ENCODE results near the gene ME3.

ME3 gene

DNA sequence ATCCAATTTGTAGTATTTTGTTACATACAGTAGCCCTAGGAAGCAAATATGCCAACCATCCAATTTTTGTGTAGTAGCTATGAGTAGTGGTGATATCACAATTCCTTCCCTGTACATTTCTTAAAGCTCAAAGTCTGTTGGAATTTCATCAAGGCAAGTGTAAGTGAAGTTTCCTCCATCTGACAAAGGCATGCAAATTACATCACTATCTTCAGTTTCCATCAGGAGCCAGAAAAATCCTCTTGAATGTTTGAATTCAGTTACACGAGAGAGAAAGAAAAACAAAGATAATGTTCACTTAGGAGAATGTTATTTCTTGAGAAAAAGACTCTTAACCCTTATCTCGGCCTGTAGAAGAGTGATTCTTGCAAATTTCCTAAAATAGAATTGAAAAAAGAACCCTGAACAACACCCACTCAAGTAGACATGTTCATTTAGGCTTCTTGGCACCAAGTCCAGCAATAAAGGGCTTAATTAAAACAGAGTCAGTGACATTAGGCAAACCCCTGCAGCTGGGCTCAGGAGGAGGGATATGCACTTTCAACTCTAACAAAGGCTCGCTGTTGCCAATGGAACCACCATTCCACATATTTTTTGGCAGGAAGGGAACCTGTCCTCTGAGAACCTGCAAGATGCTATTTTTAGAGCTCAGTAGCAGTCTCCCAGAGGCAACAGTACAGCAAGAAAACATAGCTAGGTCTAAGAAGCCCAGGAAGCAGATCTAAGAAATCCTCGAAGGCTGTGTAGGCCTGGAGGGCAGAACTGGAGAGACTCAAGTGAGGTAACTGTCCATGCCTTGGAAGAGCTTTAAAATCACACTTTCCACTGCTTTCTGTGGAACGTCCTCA lies 153.1 kb downstream of the ME3 start:
- TF ChIP-seq, protein P1, sequence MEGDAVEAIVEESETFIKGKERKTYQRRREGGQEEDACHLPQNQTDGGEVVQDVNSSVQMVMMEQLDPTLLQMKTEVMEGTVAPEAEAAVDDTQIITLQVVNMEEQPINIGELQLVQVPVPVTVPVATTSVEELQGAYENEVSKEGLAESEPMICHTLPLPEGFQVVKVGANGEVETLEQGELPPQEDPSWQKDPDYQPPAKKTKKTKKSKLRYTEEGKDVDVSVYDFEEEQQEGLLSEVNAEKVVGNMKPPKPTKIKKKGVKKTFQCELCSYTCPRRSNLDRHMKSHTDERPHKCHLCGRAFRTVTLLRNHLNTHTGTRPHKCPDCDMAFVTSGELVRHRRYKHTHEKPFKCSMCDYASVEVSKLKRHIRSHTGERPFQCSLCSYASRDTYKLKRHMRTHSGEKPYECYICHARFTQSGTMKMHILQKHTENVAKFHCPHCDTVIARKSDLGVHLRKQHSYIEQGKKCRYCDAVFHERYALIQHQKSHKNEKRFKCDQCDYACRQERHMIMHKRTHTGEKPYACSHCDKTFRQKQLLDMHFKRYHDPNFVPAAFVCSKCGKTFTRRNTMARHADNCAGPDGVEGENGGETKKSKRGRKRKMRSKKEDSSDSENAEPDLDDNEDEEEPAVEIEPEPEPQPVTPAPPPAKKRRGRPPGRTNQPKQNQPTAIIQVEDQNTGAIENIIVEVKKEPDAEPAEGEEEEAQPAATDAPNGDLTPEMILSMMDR (IDR thresholded peaks at IDR 0.05; ENCODE audit: insufficient read depth, low read length, poor library complexity, severe bottlenecking) = no peak
- no peak for DNase-seq (ENCODE audit: extremely low read depth, insufficient read length)
- no peaks in the 10 kb centered on the region for H3K36me3 ChIP-seq (ENCODE audit: control insufficient read depth, insufficient read depth, low read length)
- no peak overlapping the region for H3K4me3 ChIP-seq (replicated peaks; ENCODE audit: low read depth, low read length)
- no peaks in the 10 kb centered on the region for H3K27me3 ChIP-seq (replicated peaks; ENCODE audit: control insufficient read depth, insufficient read depth, low read length)

GRCh38 chr11:86518211-86518610 lies 154.2 kb downstream of the ME3 start:
- DNase-seq (ENCODE audit: extremely low read depth, insufficient read length) = no peak
- Histone ChIP-seq H3K36me3 (ENCODE audit: control insufficient read depth, insufficient read depth, low read length) (no peaks in the 10 kb centered on the region), H3K4me3 (replicated peaks; ENCODE audit: low read depth, low read length) (no peak overlapping the region), H3K27me3 (replicated peaks; ENCODE audit: control insufficient read depth, insufficient read depth, low read length) (no peaks in the 10 kb centered on the region)
- TF ChIP-seq, protein P1 (IDR thresholded peaks at IDR 0.05; ENCODE audit: insufficient read depth, low read length, poor library complexity, severe bottlenecking) = no peak

DNA sequence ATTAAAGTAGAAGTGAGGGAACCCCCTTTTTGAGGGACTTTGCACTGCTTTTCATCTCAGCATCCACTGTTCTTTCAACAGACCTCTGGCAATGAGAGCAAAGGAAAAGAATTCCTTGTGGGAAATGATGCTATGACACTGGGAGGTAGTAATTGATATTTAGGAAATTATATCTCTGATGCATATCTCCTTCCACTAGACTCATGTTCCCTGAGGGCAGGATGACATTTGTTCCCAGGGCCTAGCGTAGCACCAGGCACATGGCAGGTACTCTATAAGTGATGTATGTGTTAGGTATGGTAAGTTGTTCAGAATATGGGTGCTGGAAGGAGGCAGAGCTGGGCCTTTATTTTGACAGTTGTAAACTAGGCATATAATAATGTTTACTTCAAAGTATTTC lies 154.9 kb downstream of the ME3 start:
- no peak for DNase-seq (ENCODE audit: extremely low read depth, insufficient read length)
- H3K36me3 ChIP-seq (ENCODE audit: control insufficient read depth, insufficient read depth, low read length) = no peaks in the 10 kb centered on the region
- H3K27me3 ChIP-seq (replicated peaks; ENCODE audit: control insufficient read depth, insufficient read depth, low read length) = no peaks in the 10 kb centered on the region
- no peak overlapping the region for H3K4me3 ChIP-seq (replicated peaks; ENCODE audit: low read depth, low read length)
- TF ChIP-seq, protein P1 (IDR thresholded peaks at IDR 0.05; ENCODE audit: insufficient read depth, low read length, poor library complexity, severe bottlenecking) = no peak

DNA sequence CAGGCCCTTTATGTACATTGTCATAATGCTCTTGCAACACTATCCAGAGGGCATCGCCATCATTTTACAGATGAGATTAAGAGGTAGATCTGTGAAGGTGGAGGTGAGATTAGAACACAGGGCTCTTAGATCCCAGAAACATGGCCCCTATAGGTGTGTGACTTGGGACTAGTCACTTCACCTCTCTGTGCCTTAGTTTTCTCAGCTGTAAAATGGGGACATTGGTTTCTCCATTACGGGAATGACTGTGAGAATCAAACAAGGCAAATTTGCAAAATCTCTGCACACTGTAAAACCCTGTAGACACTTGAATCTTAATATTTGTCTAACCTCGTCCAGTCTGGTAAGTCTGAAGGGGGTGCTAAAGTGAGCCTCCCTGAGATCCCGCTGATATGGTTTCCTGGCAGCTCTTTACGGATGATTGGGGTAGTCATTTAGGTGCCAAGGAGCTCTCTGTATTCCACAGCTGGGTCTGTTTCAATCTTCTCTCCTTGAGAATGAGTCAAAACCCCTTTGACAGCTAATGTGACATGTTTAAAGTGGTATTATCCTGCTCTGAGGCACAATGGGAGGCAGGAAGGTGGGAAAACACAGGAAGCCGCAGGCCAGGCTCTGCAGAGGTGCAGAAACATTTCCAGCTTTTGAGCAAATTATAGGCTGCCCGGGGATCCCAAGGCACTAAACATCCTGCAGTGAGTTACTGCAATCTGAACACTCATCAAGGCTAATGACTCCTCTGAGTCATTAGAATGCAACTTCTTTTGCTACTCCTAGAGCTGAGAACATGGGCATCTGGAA lies 156.9 kb downstream of the ME3 start:
- H3K36me3 ChIP-seq (ENCODE audit: control insufficient read depth, insufficient read depth, low read length) = no peaks in the 10 kb centered on the region
- TF ChIP-seq, protein P1 (IDR thresholded peaks at IDR 0.05; ENCODE audit: insufficient read depth, low read length, poor library complexity, severe bottlenecking) = no peak
- no peaks in the 10 kb centered on the region for H3K27me3 ChIP-seq (replicated peaks; ENCODE audit: control insufficient read depth, insufficient read depth, low read length)
- DNase-seq (ENCODE audit: extremely low read depth, insufficient read length) = no peak
- no peak overlapping the region for H3K4me3 ChIP-seq (replicated peaks; ENCODE audit: low read depth, low read length)

DNA sequence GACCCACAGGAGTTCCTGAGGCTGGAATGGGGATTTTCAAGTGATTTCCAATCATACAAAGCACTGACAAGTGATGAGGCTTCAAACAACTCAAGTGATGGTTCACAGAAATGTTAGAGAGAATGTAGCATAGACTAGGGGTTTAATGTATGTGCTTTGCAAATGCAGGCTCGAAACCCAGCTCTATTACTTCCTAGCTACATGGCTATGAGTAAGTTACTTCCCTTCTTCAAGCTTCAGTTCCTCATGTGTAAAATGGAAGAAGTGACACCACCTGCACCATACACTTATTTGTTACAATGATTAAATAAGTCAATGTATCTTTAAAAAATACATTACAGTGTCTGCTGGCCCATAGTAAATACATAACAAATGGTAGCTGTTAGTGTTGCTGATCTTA lies 158.0 kb downstream of the ME3 start:
- TF ChIP-seq, protein P1 (IDR thresholded peaks at IDR 0.05; ENCODE audit: insufficient read depth, low read length, poor library complexity, severe bottlenecking) = no peak
- H3K27me3 ChIP-seq (replicated peaks; ENCODE audit: control insufficient read depth, insufficient read depth, low read length) = no peaks in the 10 kb centered on the region
- H3K36me3 ChIP-seq (ENCODE audit: control insufficient read depth, insufficient read depth, low read length) = no peaks in the 10 kb centered on the region
- no peak for DNase-seq (ENCODE audit: extremely low read depth, insufficient read length)
- H3K4me3 ChIP-seq (replicated peaks; ENCODE audit: low read depth, low read length) = no peak overlapping the region

Data from GM06990 (cell line).